ENCODE data around the gene COX4I2.

The COX4I2 gene

GRCh38 chr20:31689141-31689540 lies 51.4 kb downstream of the COX4I2 start:
- H3K4me3 ChIP-seq (ENCODE audit: low read depth, low read length) = no peak overlapping the region
- DNase-seq (ENCODE audit: low read depth) = no peak
- TF ChIP-seq POLR2A (IDR thresholded peaks at IDR 0.05; ENCODE audit: extremely low read depth, insufficient read length) (no peak), MYC (IDR thresholded peaks at IDR 0.05; ENCODE audit: low read depth, low read length) (no peak), CTCF (IDR thresholded peaks at IDR 0.05; ENCODE audit: low read depth, low read length) (no peak), MAX (IDR thresholded peaks at IDR 0.05; ENCODE audit: low read depth, low read length) (no peak)

DNA sequence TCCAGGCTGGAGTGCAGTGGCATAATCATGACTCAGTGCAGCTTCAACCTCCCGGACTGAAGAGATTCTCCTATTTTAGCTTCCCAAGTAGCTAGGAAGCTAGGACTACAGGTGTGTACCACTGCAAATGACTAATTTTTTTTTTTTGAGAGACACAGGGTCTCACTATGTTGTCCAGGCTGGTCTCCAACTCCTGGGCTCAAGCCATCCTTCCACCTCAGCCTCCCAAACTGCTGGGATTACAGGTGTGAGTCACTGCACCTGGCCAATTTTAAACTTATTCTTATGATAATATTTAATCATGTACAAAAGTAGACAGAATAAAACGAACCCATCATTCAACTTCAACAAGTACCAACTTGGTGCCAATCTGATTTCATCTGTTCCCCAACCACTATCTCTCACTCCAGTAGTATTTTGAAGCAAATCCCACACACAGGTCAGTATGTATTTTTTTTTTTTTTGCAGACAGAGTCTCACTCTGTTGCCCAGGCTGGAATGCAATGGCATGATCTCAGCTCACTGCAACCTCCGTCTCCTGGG lies 52.5 kb downstream of the COX4I2 start:
- no peak overlapping the region for H3K4me3 ChIP-seq (ENCODE audit: low read depth, low read length)
- TF ChIP-seq MYC (IDR thresholded peaks at IDR 0.05; ENCODE audit: low read depth, low read length) (no peak), POLR2A (IDR thresholded peaks at IDR 0.05; ENCODE audit: extremely low read depth, insufficient read length) (no peak), MAX (IDR thresholded peaks at IDR 0.05; ENCODE audit: low read depth, low read length) (no peak), CTCF (IDR thresholded peaks at IDR 0.05; ENCODE audit: low read depth, low read length) (no peak)
- no peak for DNase-seq (ENCODE audit: low read depth)

DNA sequence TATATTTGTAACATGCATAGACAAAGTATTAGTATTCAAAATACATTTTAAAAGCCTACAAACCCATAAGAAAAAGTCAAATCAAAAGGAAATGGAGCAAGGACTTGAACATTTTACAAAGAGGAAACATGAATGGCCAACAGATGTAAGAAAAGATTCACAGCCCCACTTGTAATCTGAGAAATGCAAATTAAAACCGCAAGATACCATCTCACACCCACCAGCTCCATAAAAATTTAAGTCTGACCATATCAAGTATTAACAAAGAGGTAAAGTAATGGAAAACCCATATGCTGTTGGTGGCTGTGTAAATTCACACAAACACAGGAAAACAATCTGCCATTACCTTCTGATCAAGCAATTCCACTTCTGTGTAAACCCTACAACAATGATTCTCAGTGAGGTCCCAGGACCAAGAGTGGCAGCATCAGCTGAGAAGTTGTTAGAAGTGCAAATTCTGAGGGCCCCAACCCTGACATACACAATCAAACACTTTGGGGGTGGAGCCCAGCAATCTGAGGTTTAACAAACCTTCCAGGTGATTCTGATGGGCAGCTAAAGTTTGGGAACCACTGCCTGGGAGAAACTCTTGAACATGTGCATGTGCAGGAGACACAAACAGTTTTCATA lies 54.0 kb downstream of the COX4I2 start:
- H3K4me3 ChIP-seq (ENCODE audit: low read depth, low read length) = no peak overlapping the region
- TF ChIP-seq MAX (IDR thresholded peaks at IDR 0.05; ENCODE audit: low read depth, low read length) = no peak
- TF ChIP-seq CTCF (IDR thresholded peaks at IDR 0.05; ENCODE audit: low read depth, low read length) = no peak
- TF ChIP-seq MYC (IDR thresholded peaks at IDR 0.05; ENCODE audit: low read depth, low read length) = no peak
- no peak for TF ChIP-seq POLR2A (IDR thresholded peaks at IDR 0.05; ENCODE audit: extremely low read depth, insufficient read length)
- DNase-seq (ENCODE audit: low read depth) = no peak

DNA sequence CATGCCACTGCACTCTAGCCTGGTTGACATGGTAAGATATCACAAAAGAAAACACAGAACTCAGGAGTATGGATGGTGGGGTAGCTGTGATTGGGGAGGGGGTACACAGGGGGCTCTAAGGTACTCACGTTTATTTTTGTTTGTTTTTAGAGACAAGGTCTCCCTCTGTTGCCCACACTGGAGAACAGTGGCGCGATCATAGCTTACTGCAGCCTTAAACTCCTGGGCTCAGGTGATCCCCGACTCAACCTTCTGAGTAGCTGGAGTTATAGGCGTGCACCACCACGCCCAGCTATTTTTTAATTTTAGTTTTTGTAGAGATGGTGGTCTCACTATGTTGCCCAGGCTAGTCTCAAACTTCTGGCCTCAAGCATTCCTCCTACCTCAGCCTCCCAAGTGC lies 55.7 kb downstream of the COX4I2 start:
- TF ChIP-seq CTCF (IDR thresholded peaks at IDR 0.05; ENCODE audit: low read depth, low read length) (no peak), MAX (IDR thresholded peaks at IDR 0.05; ENCODE audit: low read depth, low read length) (no peak), POLR2A (IDR thresholded peaks at IDR 0.05; ENCODE audit: extremely low read depth, insufficient read length) (no peak), MYC (IDR thresholded peaks at IDR 0.05; ENCODE audit: low read depth, low read length) (no peak)
- no peak for DNase-seq (ENCODE audit: low read depth)

GRCh38 chr20:31693987-31694661 lies 56.4 kb downstream of the COX4I2 start:
- no peak overlapping the region for H3K4me3 ChIP-seq (ENCODE audit: low read depth, low read length)
- TF ChIP-seq MYC (IDR thresholded peaks at IDR 0.05; ENCODE audit: low read depth, low read length) (no peak), MAX (IDR thresholded peaks at IDR 0.05; ENCODE audit: low read depth, low read length) (no peak), POLR2A (IDR thresholded peaks at IDR 0.05; ENCODE audit: extremely low read depth, insufficient read length) (no peak), CTCF (IDR thresholded peaks at IDR 0.05; ENCODE audit: low read depth, low read length) (no peak)
- DNase-seq (ENCODE audit: low read depth) = no peak

More for the DNA sequence above, 55.7 kb downstream of the COX4I2 start:
- no peak overlapping the region for H3K4me3 ChIP-seq (ENCODE audit: low read depth, low read length)

Data from NB4 (cell line).